ENCODE measurements around the gene MMP25.
A peak's percentile ranks its signal among the peaks of the same experiment; 100 is the strongest.

Gene MMP25

GRCh38 chr16:3095869-3096268 lies 49.5 kb downstream of the MMP25 start:
- no peak for DNase-seq (ENCODE audit: low spot score)

GRCh38 chr16:3096362-3096761 lies 50.0 kb downstream of the MMP25 start:
- no peak for DNase-seq (ENCODE audit: low spot score)

- no peak for DNase-seq (ENCODE audit: low spot score)
These were observed 50.9 kb downstream of the MMP25 start for GRCh38 chr16:3097266-3097665.

- DNase-seq (ENCODE audit: low spot score): no peak
These were observed 52.4 kb downstream of the MMP25 start, which contains the start of gene ZSCAN10 for GRCh38 chr16:3098459-3099394. ZSCAN10 (minus strand) TSS chr16:3099294; CDS start chr16:3092937, 6,357 bp downstream.

GRCh38 chr16:3099395-3099731 lies 53.0 kb downstream of the MMP25 start:
- DNase-seq (ENCODE audit: low spot score): no peak

- peak; percentile 89 for DNase-seq (ENCODE audit: low spot score)
These were observed 53.6 kb downstream of the MMP25 start for GRCh38 chr16:3099732-3100499.

GRCh38 chr16:3101018-3101840 lies 54.9 kb downstream of the MMP25 start:
- DNase-seq (ENCODE audit: low spot score): peak; percentile 66

- no peak for DNase-seq (ENCODE audit: low spot score)
These were observed 55.6 kb downstream of the MMP25 start for GRCh38 chr16:3101841-3102470.

- DNase-seq (ENCODE audit: low spot score): peak; percentile 90
These were observed 60.0 kb downstream of the MMP25 start for GRCh38 chr16:3106205-3106928.
